BE2C (cell line): Measurements from ENCODE around the gene UNC79.

Experiments
- DNase-seq: peaks from one replicate; pipeline ENCODE4 v3.0.0-alpha.2; 2020
- H3K27me3 ChIP-seq: fragments of 250-450 bp; sonication (Bioruptor Pico); 2 replicates; pipeline ENCODE4 v1.5.1; 2020; ENCODE audit warnings: mild to moderate bottlenecking
- H3K36me3 ChIP-seq: fragments of 250-450 bp; sonication (Bioruptor Pico); 2 replicates; pipeline ENCODE4 v1.5.1; 2020; ENCODE audit warnings: mild to moderate bottlenecking
- H3K4me1 ChIP-seq: fragments of 250-450 bp; sonication (Bioruptor Pico); 2 replicates; pipeline ENCODE4 v1.5.1; 2020
- H3K4me3 ChIP-seq: 2 replicates; pipeline ENCODE4 v1.5.1; 2011; ENCODE audit warnings: low read depth, low read length
- H3K9me3 ChIP-seq: fragments of 250-450 bp; sonication (Bioruptor Pico); 2 replicates; pipeline ENCODE4 v1.5.1; 2020
- TF ChIP-seq, protein P1 (sequence below): IDR thresholded peaks from 2 replicates; pipeline ENCODE4 v1.5.1; 2012; ENCODE audit warnings: mild to moderate bottlenecking, low read depth, low read length

UNC79 gene

GRCh38 chr14:93714605-93715004, 283.9 kb downstream of the UNC79 start:
- H3K27me3 ChIP-seq = no peaks in the 10 kb centered on the region
- DNase-seq = no peak
- TF ChIP-seq, protein P1, sequence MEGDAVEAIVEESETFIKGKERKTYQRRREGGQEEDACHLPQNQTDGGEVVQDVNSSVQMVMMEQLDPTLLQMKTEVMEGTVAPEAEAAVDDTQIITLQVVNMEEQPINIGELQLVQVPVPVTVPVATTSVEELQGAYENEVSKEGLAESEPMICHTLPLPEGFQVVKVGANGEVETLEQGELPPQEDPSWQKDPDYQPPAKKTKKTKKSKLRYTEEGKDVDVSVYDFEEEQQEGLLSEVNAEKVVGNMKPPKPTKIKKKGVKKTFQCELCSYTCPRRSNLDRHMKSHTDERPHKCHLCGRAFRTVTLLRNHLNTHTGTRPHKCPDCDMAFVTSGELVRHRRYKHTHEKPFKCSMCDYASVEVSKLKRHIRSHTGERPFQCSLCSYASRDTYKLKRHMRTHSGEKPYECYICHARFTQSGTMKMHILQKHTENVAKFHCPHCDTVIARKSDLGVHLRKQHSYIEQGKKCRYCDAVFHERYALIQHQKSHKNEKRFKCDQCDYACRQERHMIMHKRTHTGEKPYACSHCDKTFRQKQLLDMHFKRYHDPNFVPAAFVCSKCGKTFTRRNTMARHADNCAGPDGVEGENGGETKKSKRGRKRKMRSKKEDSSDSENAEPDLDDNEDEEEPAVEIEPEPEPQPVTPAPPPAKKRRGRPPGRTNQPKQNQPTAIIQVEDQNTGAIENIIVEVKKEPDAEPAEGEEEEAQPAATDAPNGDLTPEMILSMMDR = no peak

GRCh38 chr14:93715279-93715927, 284.7 kb downstream of the UNC79 start:
- TF ChIP-seq, protein P1 = 0 out of 2 replicates have a peak, but pooled peaks have one; percentile 7
- H3K4me1 ChIP-seq = no peaks in the 10 kb centered on the region
- H3K36me3 ChIP-seq = no peaks in the 10 kb centered on the region; the same call in 1 of the 2 replicates
- H3K27me3 ChIP-seq = no peaks in the 10 kb centered on the region
- H3K4me3 ChIP-seq = no peak overlapping the region
- no peaks in the 10 kb centered on the region for H3K9me3 ChIP-seq
- DNase-seq = no peak

More at GRCh38 chr14:93714605-93715004, 283.9 kb downstream of the UNC79 start:
- H3K36me3 ChIP-seq = no peaks in the 10 kb centered on the region
- H3K9me3 ChIP-seq = no peaks in the 10 kb centered on the region
- H3K4me1 ChIP-seq = no peaks in the 10 kb centered on the region
- H3K4me3 ChIP-seq = no peak overlapping the region

GRCh38 chr14:93716002-93716745, 285.4 kb downstream of the UNC79 start:
- no peaks in the 10 kb centered on the region for H3K27me3 ChIP-seq
- no peaks in the 10 kb centered on the region for H3K9me3 ChIP-seq
- H3K36me3 ChIP-seq = peaks cover 3% of the 10 kb centered on the region; the same call in 1 of the 2 replicates
- TF ChIP-seq, protein P1 = no peak
- no peaks in the 10 kb centered on the region for H3K4me1 ChIP-seq
- no peak overlapping the region for H3K4me3 ChIP-seq
- DNase-seq = no peak

DNA sequence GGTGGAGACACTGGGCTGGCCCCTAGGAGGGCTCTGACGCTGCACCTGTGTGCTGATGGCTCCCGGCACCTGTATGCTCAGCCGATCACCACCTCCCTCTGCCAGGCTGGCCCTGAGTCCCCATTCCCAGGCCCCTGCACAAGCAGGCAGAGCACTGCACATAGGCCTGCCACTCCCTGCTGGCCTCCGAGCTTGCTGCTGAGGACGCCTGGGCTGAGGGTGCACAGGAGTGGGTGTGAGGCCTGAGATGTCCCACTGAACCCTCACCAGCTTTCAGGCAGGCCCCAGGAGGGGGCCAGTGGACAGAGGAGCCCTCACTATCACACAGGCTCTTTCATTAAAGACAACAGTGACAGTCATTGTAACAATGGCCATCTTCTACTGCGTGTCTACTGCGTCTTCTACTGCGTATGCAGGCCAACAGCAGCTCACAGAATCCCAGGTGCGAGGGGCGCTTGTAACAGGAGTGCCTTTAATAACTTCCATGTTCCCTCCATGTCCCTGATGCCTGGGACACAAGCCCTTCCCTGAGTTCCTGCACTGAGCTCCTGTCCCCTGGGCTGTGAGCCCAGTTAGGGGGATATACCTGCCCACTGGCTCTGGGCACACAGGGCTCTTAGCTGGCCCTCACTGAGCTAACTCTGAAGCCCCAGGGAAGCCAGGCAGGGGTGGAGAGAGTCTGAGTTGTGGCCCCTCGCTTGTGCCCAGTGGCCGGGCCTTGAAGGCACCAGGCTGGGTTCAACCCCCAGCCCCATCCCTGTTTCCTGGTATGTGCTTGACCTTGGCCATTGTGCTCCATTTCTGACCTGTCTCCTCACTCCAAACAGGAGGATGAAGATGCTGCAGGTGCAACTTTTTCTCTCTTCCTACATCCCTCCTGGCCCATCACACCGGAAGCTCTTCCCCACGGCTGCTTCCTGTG, 286.3 kb downstream of the UNC79 start:
- no peaks in the 10 kb centered on the region for H3K9me3 ChIP-seq
- no peak for DNase-seq
- no peaks in the 10 kb centered on the region for H3K4me1 ChIP-seq
- no peak overlapping the region for H3K4me3 ChIP-seq
- peaks cover 3% of the 10 kb centered on the region; the same call in 1 of the 2 replicates for H3K36me3 ChIP-seq
- TF ChIP-seq, protein P1 = no peak
- no peaks in the 10 kb centered on the region for H3K27me3 ChIP-seq

- peaks cover 3% of the 10 kb centered on the region; the same call in 1 of the 2 replicates for H3K36me3 ChIP-seq
- H3K4me1 ChIP-seq = no peaks in the 10 kb centered on the region
- TF ChIP-seq, protein P1 = no peak
- no peak overlapping the region for H3K4me3 ChIP-seq
- no peaks in the 10 kb centered on the region for H3K27me3 ChIP-seq
- H3K9me3 ChIP-seq = no peaks in the 10 kb centered on the region
- no peak for DNase-seq
These were observed 287.1 kb downstream of the UNC79 start for GRCh38 chr14:93717668-93718320.
